Right renal pelvis (tissue), 4 donors: Measurements from ENCODE around the gene KLHL8. TPM values are rescaled to one million over a fixed set of nuclear protein-coding genes. Genes with fewer than 3 reads are reported as not detected.
"Not testable (repeated sequence)": the region's sequence is repeated elsewhere in the genome, so short reads cannot be mapped to it uniquely, and the experiment has no call there.

Experiments used
- DNase-seq, 4 donors: peaks; one replicate each; pipeline ENCODE4 v3.0.0-alpha.2; 2013; ENCODE audit warnings: low read depth in 4 of 4, low spot score in 3 of 4, missing footprints in 1 of 4
- polyA plus RNA-seq, 4 donors: library from polyadenylated mRNA; unstranded; fragments of 120-200 nt; gene quantifications; one replicate each; pipeline ENCODE4 v1.2.1, GENCODE V29; 2013; ENCODE audit not compliant: insufficient read length in 4 of 4

Gene KLHL8
- polyA plus RNA-seq, 4 donors: 17.8 to 22.6 (median 21.1) TPM

- no peak for DNase-seq
Observed at GRCh38 chr4:87229979-87230378, 9.6 kb upstream of the KLHL8 start.

- no peak for DNase-seq
Observed at GRCh38 chr4:87228262-87228860, 7.9 kb upstream of the KLHL8 start.

DNA sequence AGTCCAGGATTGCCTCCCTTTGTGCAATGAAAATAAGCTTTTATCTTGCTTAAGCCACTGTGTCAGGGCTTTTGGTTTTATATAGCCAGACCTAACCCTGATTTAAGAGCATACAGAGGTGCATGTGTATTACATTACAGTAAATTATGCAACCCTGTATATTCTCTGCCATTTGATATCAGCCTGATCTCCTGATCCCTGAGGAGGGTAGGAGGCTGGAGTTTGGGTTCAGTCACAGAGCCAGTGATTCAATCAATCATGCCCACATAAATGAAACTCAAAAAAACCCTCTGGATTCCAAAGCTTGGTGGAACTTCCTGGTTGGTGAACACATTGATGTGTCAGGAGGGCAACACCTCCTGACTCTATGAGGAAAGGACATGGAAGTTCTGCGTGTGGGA, 7.3 kb upstream of the KLHL8 start:
- DNase-seq: no peak

- no peak for DNase-seq
Observed at GRCh38 chr4:87225936-87226335, 5.5 kb upstream of the KLHL8 start.

GRCh38 chr4:87224141-87224923, 3.9 kb upstream of the KLHL8 start:
- no peak for DNase-seq

DNA sequence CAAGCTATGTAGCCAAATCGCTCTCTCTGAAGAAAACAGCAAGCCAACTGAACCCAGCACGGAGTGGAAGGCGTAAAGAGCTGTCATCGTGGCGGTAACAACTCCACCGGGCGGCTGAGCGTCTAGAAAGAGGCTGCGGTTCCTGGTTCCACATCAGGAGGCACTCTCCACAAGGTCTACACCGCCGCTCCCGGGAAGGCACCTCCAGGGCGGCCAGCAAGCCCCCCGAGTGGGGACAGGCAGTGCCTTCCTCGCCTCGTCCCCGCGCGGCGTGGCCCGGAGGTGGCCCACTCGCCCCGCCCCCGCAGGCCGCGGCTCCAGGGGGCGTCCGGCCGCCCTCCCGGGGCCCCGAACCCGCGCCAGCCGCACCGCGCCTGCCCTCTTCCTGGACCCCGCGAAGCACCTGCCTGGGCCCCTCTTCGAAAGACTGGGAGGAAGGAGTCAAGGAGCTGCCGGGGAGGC, 755 bp downstream of the KLHL8 start:
- DNase-seq: no peak

GRCh38 chr4:87217235-87217763, 3.1 kb downstream of the KLHL8 start:
- not testable (repeated sequence) for DNase-seq

DNA sequence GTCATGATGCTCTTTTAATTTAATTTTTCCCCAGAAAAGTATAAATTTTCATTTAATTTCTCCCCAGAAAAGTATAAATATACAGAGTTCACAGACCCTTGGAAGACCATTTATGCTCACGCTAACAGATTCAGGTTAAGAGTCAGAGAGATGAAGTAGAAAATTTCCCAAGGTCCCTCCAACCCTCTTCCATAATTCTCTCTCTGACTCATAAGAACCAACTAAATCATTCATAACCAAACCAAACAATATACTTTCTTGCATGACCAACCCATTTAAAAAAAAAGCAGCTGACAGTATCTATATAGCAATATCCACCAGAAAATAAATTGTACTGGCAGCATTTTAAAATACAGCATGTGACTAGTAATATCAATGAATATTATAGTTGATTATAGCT, 3.9 kb downstream of the KLHL8 start:
- DNase-seq: no peak

GRCh38 chr4:87213421-87214075, 6.9 kb downstream of the KLHL8 start:
- DNase-seq: no peak

DNA sequence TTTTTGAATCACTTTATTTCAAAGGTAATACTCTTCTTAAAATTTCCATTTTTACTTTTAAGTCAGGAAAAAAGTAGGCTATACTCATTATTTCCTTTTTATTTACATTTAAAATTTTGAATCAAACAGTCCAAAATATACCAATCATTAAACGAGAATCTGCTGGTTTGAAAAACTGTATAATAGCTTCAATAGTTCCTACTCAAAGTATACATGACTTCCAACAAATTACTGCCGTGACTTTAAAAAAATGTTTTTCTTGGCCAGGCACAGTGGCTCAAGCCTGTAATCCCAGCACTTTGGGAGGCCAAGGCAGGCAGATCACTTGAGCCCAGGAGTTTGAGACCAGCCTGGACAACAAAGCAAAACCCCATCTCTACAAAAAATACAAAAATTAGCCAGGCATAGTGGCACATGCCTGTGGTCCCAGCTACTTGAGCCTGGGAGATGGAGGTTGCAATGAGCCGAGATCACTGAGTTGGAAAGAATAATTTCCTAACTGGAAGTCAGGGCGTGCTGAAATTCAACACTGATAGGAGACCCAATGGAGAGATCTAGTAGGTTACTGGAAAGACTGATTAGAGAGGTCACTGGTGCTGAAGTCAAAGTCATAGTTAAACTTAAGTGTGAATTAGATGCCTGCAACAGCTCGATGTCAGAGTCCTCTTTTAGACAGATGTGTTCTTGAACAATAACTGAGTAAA, 9.0 kb downstream of the KLHL8 start:
- DNase-seq: peak in 1 of 4 donors; percentile 4

GRCh38 chr4:87209696-87210095, 10.7 kb downstream of the KLHL8 start:
- DNase-seq: no peak

DNA sequence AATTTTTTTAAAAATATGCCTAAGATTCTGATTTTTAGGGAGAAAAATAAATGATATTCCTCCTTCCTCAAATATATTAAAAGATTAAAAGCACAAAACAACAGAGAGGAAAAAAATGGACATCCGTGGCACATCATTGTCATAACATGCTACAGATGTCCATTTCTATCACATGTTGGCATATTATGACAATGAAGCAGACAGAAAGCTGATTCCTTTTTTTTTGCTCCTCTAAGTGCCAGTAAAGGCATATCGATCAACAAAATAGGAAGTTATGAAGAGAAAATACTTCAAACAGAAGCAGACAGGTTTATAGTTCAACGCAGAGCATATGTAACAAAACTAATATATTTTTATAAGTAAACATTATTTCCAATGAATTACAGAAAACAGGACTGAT, 11.2 kb downstream of the KLHL8 start:
- DNase-seq: no peak

GRCh38 chr4:87204559-87204958, 15.9 kb downstream of the KLHL8 start:
- no peak for DNase-seq

DNA sequence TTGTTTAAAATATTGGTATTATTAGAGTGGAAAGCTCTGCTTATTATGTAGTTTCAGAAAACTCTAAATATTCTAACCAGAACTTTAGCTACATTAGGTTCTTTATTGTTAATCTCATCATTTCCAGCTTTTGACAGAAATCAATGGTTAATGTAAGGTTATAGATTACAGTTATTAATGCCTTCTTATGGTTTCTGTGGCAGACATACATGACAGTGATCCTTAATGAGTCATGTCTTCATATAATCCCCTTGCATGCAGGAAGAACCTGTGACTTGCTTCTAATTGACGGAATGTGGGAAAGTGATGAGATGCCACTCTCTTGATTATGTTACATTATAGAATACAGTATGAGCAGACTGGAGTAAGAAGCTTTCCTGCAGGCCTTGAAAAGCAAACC, 23.5 kb downstream of the KLHL8 start:
- no peak for DNase-seq

GRCh38 chr4:87196146-87196545, 24.3 kb downstream of the KLHL8 start:
- no peak for DNase-seq

DNA sequence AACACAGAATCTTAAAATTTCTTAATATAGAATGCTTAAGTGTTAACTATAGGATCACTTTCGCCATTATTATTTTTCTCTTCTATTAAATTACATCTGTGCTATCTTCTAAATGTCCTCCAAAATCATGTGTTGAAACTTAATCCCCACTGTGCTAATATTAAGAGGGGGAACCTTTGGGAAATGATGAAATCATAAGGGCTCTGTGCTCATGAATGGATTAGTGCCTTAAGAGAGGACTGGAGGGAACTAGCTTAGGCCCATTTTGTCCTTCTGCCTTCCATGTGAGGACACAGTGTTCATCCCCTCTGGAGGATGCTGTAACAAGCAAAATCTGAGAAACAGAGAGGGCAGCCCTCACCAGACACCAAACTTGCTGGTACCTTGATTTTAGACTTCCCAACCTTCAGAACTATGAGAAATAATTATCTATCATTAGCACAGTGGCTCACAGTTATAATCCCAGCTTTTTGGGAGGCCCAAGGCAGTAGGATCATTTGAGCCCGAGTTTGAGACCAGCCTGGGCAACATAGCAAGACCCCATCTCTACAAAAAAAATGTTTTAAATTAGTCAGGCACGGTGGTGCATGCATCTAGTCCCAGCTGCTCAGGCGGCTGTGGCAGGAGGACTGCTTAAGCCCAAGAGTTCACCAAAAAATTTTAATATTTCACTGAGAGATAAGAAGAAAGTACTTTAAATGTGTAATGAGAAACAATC, 26.3 kb downstream of the KLHL8 start:
- DNase-seq: no peak

DNA sequence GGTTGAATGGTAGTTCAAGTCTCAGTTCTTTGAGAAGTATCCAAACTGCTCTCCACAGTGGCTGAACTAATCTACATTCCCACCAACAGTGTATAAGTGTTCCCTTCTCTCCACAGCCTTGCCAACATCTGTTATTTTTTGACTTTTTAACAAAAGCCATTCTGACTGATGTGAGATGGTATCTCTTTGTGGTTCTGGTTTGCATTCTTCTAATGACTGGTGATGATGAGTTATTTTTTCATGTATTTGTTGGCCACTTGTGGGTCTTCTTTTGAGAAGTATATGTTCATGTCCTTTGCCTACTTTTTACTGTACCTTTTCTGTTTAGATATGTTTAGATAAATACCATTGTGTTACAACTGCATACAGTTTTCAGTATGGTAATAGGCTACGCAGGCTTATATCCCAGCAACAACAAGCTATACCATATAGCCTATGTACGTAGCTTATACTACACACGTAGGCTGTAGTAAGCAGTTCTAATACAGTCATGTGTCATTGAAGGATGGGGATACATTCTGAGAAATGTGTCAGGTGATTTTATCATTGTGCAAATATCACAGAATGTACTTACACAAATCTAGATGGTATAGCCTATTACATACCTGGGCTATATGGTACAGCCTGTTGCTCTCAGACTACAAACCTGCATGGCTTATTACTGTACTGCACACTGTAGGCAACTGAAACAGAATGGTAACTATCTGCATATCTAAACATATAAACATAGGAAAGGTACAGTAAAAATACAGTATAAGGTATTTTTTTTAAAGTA, 28.1 kb downstream of the KLHL8 start:
- no peak for DNase-seq

DNA sequence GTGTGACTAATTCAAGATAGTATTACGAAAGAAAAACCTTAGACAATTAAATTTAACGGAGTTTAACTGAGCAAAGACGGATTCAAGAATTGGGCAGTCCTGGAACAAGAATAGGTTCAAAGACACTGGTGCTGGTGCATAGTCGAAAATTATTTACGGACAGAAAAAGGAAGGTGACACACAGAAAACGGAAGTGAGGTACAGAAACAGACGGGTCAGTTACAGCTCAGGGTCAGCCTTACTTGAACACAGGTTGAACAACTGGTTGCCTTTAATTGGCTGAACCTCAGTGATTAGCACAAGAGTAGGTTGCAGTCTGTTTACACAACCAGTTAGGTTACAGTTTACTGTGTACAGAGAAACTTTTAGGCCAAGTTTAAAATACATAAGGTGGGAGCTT, 31.5 kb downstream of the KLHL8 start:
- no peak for DNase-seq

GRCh38 chr4:87188048-87188447, 32.4 kb downstream of the KLHL8 start:
- DNase-seq: peak in 1 of 4 donors; percentile 5
